Measurements from ENCODE around the gene LIPC.

DNA sequence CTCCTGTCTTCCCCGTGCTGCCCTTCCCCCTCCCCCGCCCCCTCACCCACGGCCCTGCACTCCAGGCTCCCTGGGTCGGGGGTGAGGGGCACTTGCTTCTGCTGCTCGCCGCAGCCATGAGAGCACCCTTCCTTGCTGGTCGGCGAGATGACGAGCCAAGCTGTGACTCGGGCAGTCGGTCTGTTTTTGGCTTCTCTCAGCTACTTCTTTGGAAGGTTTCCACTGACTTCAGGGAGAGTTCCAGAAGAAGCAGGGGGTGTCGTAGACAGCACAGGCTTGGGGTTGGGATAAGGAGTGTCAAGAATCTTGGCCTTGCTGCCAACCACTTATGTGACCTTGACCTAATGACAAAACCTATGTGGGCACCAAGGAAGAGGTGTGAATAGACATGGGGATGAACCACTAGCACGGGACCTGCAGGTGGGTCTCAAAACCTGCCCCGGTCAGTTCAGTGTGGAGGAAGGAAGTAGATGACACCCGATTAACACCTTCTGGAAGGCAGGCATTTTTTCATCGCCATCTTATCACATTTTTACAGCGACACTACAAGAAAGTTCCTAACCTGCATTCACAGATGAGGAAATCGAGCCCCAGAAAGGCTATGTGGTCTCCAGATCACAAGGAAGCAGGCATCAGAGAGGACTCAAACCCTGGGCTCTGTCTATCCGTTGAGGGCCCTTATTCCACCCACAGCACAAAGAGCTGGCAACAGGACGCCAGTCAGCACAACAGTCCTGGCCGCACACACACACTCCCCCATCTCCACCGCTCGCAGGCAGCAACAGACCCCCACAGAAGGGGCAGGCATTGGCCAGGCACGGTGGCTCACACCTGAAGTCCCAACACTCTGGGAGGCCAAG, 120.9 kb downstream of the LIPC start:
- TF ChIP-seq, protein P1, sequence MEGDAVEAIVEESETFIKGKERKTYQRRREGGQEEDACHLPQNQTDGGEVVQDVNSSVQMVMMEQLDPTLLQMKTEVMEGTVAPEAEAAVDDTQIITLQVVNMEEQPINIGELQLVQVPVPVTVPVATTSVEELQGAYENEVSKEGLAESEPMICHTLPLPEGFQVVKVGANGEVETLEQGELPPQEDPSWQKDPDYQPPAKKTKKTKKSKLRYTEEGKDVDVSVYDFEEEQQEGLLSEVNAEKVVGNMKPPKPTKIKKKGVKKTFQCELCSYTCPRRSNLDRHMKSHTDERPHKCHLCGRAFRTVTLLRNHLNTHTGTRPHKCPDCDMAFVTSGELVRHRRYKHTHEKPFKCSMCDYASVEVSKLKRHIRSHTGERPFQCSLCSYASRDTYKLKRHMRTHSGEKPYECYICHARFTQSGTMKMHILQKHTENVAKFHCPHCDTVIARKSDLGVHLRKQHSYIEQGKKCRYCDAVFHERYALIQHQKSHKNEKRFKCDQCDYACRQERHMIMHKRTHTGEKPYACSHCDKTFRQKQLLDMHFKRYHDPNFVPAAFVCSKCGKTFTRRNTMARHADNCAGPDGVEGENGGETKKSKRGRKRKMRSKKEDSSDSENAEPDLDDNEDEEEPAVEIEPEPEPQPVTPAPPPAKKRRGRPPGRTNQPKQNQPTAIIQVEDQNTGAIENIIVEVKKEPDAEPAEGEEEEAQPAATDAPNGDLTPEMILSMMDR (IDR thresholded peaks at IDR 0.05): no peak
- TF ChIP-seq ZNF396 (CRISPR knock-in tag; IDR thresholded peaks at IDR 0.05; ENCODE audit: borderline replicate concordance): no peak
- TF ChIP-seq, protein P2, sequence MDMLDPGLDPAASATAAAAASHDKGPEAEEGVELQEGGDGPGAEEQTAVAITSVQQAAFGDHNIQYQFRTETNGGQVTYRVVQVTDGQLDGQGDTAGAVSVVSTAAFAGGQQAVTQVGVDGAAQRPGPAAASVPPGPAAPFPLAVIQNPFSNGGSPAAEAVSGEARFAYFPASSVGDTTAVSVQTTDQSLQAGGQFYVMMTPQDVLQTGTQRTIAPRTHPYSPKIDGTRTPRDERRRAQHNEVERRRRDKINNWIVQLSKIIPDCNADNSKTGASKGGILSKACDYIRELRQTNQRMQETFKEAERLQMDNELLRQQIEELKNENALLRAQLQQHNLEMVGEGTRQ (CRISPR knock-in tag; IDR thresholded peaks at IDR 0.05): no peak
- TF ChIP-seq TEAD1 (CRISPR knock-in tag; IDR thresholded peaks at IDR 0.05): no peak
- TF ChIP-seq, protein P3, sequence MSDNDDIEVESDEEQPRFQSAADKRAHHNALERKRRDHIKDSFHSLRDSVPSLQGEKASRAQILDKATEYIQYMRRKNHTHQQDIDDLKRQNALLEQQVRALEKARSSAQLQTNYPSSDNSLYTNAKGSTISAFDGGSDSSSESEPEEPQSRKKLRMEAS (CRISPR knock-in tag; IDR thresholded peaks at IDR 0.05): no peak
- no peak for TF ChIP-seq CBFB (CRISPR knock-in tag; IDR thresholded peaks at IDR 0.05; ENCODE audit: low read depth)
